GM12878 (cell line): ENCODE measurements around the gene GGT6. TPM values are rescaled to one million over a fixed set of nuclear protein-coding genes. Genes with fewer than 3 reads are reported as not detected.

ENCODE experiments used
- ATAC-seq: fragments of 200-7000 bp; cut with Tn5 transposase; 3 replicates; pipeline ENCODE4 v1.9.1; 2020; ENCODE audit warnings: mild to moderate bottlenecking, moderate library complexity
- BruUV-seq: library from RNA; stranded (reverse); fragments of 400-500 nt; replicated peaks from 2 replicates; lab custom pipeline; 2021; lab: Mats Ljungman, UMichigan
- CTCF ChIA-PET: fragments of 300-600 bp; sonication (Branson Sonifier 250); formaldehyde crosslinking; extraction: SDS; loops from one replicate; lab custom pipeline; 2021; ENCODE audit warnings: inconsistent platforms; lab: Yijun Ruan, JAX
- POLR2A ChIA-PET: fragments of 350-600 bp; formaldehyde crosslinking; extraction: SDS; loops from one replicate; lab custom pipeline; 2021; ENCODE audit warnings: inconsistent platforms; lab: Charles Lee
- RAD21 ChIA-PET: fragments of 300-600 bp; sonication (Branson Sonifier 250); formaldehyde crosslinking; loops from one replicate; lab custom pipeline; 2023; ENCODE audit warnings: antibody characterized with exemption; ENCODE audit not compliant: unreplicated experiment; lab: Charles Lee
- SMC1A ChIA-PET: fragments of 300-600 bp; sonication (Branson Sonifier 250); formaldehyde crosslinking; loops from one replicate; lab custom pipeline; 2023; ENCODE audit not compliant: unreplicated experiment, uncharacterized antibody; lab: Charles Lee
- DNase-seq: peaks from one replicate; pipeline ENCODE4 v3.0.0-alpha.2; 2011; ENCODE audit warnings: low read depth, low spot score
- FAIRE-seq: peaks from 3 replicates; lab custom pipeline; 2011; peaks lifted over from hg19 to GRCh38; lab: Jason Lieb, UNC
- H2AFZ ChIP-seq: 2 replicates; pipeline ENCODE4 v1.6.0; 2011; ENCODE audit warnings: low read depth, low read length, control low read depth; ENCODE audit not compliant: control insufficient read depth
- H3K27ac ChIP-seq: 2 replicates; pipeline ENCODE4 v1.5.1; 2011; ENCODE audit warnings: control low read depth; ENCODE audit not compliant: control insufficient read depth, insufficient read depth
- H3K27me3 ChIP-seq, 2 experiments: replicated peaks in 1 of 2; 2 replicates each; pipeline versions ENCODE4 v1.6.0 to v1.6.1; 2011; ENCODE audit warnings: low read length in 1 of 2; ENCODE audit not compliant: control insufficient read depth in 2 of 2, insufficient read depth in 2 of 2
- H3K36me3 ChIP-seq, 2 experiments: 2 replicates each; pipeline ENCODE4 v1.5.1; 2011; ENCODE audit warnings: low read length in 1 of 2; ENCODE audit not compliant: control insufficient read depth in 2 of 2, insufficient read depth in 2 of 2
- H3K4me1 ChIP-seq: 2 replicates; pipeline ENCODE4 v1.6.1; 2011; ENCODE audit warnings: mild to moderate bottlenecking, low read length, moderate library complexity, mixed read lengths; ENCODE audit not compliant: control insufficient read depth, insufficient read depth
- H3K4me2 ChIP-seq: 2 replicates; pipeline ENCODE4 v1.6.0; 2011; ENCODE audit warnings: control low read depth; ENCODE audit not compliant: control insufficient read depth, insufficient read depth
- H3K4me3 ChIP-seq: fragments of 200-600 bp; sonication (generic); 2 replicates; pipeline ENCODE4 v1.5.1; 2016
- H3K79me2 ChIP-seq: 2 replicates; pipeline ENCODE4 v1.6.0; 2011; ENCODE audit warnings: low read length; ENCODE audit not compliant: control insufficient read depth, insufficient read depth
- H3K9ac ChIP-seq: 2 replicates; pipeline ENCODE4 v1.8.0; 2011; ENCODE audit warnings: low read length, control low read depth, mixed read lengths; ENCODE audit not compliant: control insufficient read depth, insufficient read depth
- H3K9me3 ChIP-seq: replicated peaks from 3 replicates; pipeline ENCODE4 v1.5.1; 2011; ENCODE audit warnings: mild to moderate bottlenecking, low read length; ENCODE audit not compliant: control insufficient read depth, insufficient read depth
- H4K20me1 ChIP-seq: 2 replicates; pipeline ENCODE4 v1.6.0; 2011; ENCODE audit not compliant: control insufficient read depth, insufficient read depth
- CTCF ChIP-seq, 3 experiments: IDR thresholded peaks in 2 of 3; conservative IDR thresholded peaks in 1 of 3; 2 replicates each; pipeline ENCODE4 v1.5.1; 2011; ENCODE audit warnings: low read depth in 3 of 3, low read length in 3 of 3, mild to moderate bottlenecking in 3 of 3, control low read depth in 2 of 3, moderate library complexity in 2 of 3, inconsistent platforms in 1 of 3, mixed read lengths in 1 of 3; ENCODE audit not compliant: control insufficient read depth in 2 of 3, insufficient read depth in 1 of 3; ENCODE audit errors: extremely low read depth in 1 of 3
- ESRRA ChIP-seq: IDR thresholded peaks from 2 replicates; pipeline ENCODE4 v1.6.1; 2012; ENCODE audit warnings: mild to moderate bottlenecking, low read length, improper control_type of control experiment
- HDAC6 ChIP-seq: fragments of 200-600 bp; sonication (generic); IDR thresholded peaks from one replicate; pipeline ENCODE4 v1.8.0; 2017; ENCODE audit warnings: antibody characterized with exemption; ENCODE audit not compliant: unreplicated experiment
- KAT2A ChIP-seq: conservative IDR thresholded peaks from 2 replicates; pipeline ENCODE4 v1.6.1; 2011; ENCODE audit warnings: low read depth, low read length; ENCODE audit not compliant: control insufficient read depth
- KDM1A ChIP-seq: fragments of 200-600 bp; sonication (generic); IDR thresholded peaks from 2 replicates; pipeline ENCODE4 v1.6.1; 2016; ENCODE audit warnings: borderline replicate concordance
- KLF5 ChIP-seq: fragments of 450-650 bp; IDR thresholded peaks from 2 replicates; pipeline ENCODE4 v1.6.1; 2014; ENCODE audit warnings: mild to moderate bottlenecking; ENCODE audit not compliant: partially characterized antibody
- NR2F1 ChIP-seq: fragments of 450-650 bp; conservative IDR thresholded peaks from 2 replicates; pipeline ENCODE4 v1.6.1; 2017; ENCODE audit warnings: mild to moderate bottlenecking
- YBX1 ChIP-seq: fragments of 450-650 bp; IDR thresholded peaks from 2 replicates; pipeline ENCODE4 v1.6.1; 2016; ENCODE audit warnings: antibody characterized with exemption
- ZNF384 ChIP-seq: IDR thresholded peaks from 2 replicates; pipeline ENCODE4 v1.6.1; 2012; ENCODE audit warnings: low read depth, mild to moderate bottlenecking, low read length, improper control_type of control experiment, borderline replicate concordance
- WGBS: methylation state at CpG from one replicate; pipeline ENCODE4 v1.1.6; 2016; ENCODE audit warnings: low lambda C conversion rate; ENCODE audit not compliant: insufficient replicate concordance, insufficient coverage; ENCODE audit errors: missing lambda C conversion rate; 5-methylcytosine and 5-hydroxymethylcytosine counted together
- in situ Hi-C: fragments of 300-500 bp; cut with MboI; formaldehyde crosslinking; loops from 9 replicates; pipeline ENCODE4 v1.14.3; 2018; ENCODE audit warnings: mixed read lengths
- intact Hi-C: fragments of 100-400 bp; cut with micrococcal nuclease; formaldehyde crosslinking; loops from one replicate; pipeline ENCODE4 v1.14.2; 2022; ENCODE audit not compliant: unreplicated experiment
- polyA plus RNA-seq, 11 experiments: library from polyadenylated mRNA; depleted of rRNA in 4 of 11; unstranded in 6 of 11; stranded (reverse) in 5 of 11; fragments of >200 nt; fragmentation: Nextera tagmentation in 4 of 11; fragmentation: Illumina TruSeq in 1 of 11; extraction: Ambion mirVana in 4 of 11; extraction: Trizol in 1 of 11; gene quantifications; 1 replicate in 1 of 11; 2 replicates in 10 of 11; pipeline versions ENCODE4 v1.2.1 to v1.2.3, GENCODE V29; 2011 to 2016; ENCODE audit warnings: inconsistent platforms in 2 of 11, missing spikeins in 2 of 11, low read depth in 1 of 11
- total RNA-seq, 4 experiments: library from RNA; depleted of rRNA in 3 of 4; stranded (reverse); fragments of >200 nt in 3 of 4; fragmentation: Illumina TruSeq in 1 of 4; extraction: Trizol in 1 of 4; gene quantifications; 2 replicates each; pipeline versions ENCODE4 v1.2.1 to v1.2.3, GENCODE V29; 2013 to 2021
- TF ChIP-seq, protein P1 (sequence below): IDR thresholded peaks from 2 replicates; pipeline ENCODE4 v1.6.1; 2011; ENCODE audit warnings: low read depth, mild to moderate bottlenecking, low read length, moderate library complexity, borderline replicate concordance; ENCODE audit errors: extremely low read depth
- TF ChIP-seq, protein P2 (sequence below): IDR thresholded peaks from 2 replicates; pipeline ENCODE4 v1.6.1; 2012; ENCODE audit warnings: low read length, inconsistent platforms

GGT6 gene
- total and polyA plus RNA-seq, 10 of the 15 experiments (the other 5 are each of a cell fraction or from before 2014, with no cell fraction given): 0.01 to 0.26 (median 0.13) TPM; not detected in 5

DNA sequence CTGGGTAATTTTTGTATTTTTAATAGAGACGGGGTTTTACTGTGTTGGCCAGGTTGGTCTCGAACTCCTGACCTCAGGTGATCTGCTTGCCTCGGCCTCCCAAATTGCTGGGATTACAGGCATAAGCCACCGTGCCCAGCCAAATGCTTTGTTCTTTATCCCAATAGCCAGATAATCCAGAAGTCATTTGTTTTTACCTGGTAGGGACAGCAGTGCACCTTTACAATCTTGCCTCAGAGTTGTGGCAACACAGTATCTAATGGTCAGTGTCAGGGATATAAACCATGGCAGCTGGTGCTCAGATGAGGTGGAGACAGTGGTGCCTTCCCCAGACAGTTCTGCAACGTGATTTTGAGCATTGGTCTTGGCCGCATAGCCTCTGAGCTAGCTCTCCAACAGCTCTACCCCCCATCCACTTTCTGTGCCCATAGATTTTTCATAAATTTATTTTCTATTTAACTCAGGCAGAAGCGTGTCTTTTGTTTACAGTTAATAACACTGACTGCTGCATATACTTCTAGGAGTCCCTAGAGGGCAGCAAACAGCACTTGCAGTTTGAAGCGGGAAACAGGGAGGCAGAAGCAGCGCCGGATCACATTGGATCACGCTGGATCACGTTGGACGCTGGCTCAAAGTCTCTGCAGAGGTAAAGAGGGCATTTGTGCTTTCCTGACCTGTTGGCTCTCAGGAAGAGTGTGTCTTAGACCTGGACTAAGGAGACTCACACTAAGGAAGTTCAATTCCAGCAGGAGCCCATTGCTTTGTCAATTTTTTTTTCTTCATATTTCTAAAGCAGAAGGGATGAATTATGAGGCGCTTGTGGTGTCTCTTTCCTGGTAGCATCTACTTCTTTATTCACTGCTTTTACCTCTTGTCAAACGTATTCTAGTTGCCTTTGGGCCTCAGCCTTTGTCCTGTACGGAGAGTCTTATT lies 5.1 kb upstream of the GGT6 start (continued):
- TF ChIP-seq NR2F1: no peak
- no peak for TF ChIP-seq HDAC6
- TF ChIP-seq KLF5: no peak
- TF ChIP-seq KDM1A: no peak
- TF ChIP-seq, all 136 proteins: peak for 10

GRCh38 chr17:4562015-4562969 lies 1.9 kb upstream of the GGT6 start:
- peak overlapping the region; percentile 30 for H2AFZ ChIP-seq
- RAD21 ChIA-PET: interaction anchor here (0.6 to 1.5 kb wide), 6 partner anchors 8 to 648 kb away, joined by 3 to 5 read pairs (median 4); partner anchors contain the start of gene SPAG7
- peak overlapping the region; percentile 72 for H3K4me2 ChIP-seq
- H3K9me3 ChIP-seq: no peaks in the 10 kb centered on the region; the same call in 1 of the 3 replicates
- no peaks in the 10 kb centered on the region for H3K27me3 ChIP-seq
- SMC1A ChIA-PET: interaction anchor here (0.7 to 1.2 kb wide), 5 partner anchors 24 to 651 kb away, joined by 3 to 4 read pairs (median 3); no protein-coding TSS in a partner anchor
- peak overlapping the region; percentile 13; the same call in 1 of the 2 replicates for H3K9ac ChIP-seq
- FAIRE-seq: no peak
- intact Hi-C loops: loop anchor here (10.0 kb wide), 1 partner anchor 137 kb away; no protein-coding TSS in a partner anchor
- 41% methylated on average over 8 of the region's 8 CpGs for WGBS
- H3K4me1 ChIP-seq: peaks cover 34% of the 10 kb centered on the region
- no peaks in the 10 kb centered on the region for H3K36me3 ChIP-seq
- CTCF ChIA-PET: interaction anchor here (0.7 to 2.3 kb wide), 7 partner anchors 12 to 362 kb away, joined by 3 to 11 read pairs (median 3); no protein-coding TSS in a partner anchor
- POLR2A ChIA-PET: no interaction called here
- peak; percentile 8 for ATAC-seq
- peak overlapping the region; percentile 5 for H3K27ac ChIP-seq
- DNase-seq: no peak
- no peaks in the 10 kb centered on the region for H4K20me1 ChIP-seq
- no peak overlapping the region for H3K4me3 ChIP-seq
- in situ Hi-C loops: no loop called here
- no peaks in the 10 kb centered on the region for H3K79me2 ChIP-seq
- no TSS peak for BruUV-seq
- TF ChIP-seq ESRRA (no peak), CTCF (IDR thresholded peaks at IDR 0.05 in 2 of 3, conservative IDR thresholded peaks at IDR 0.05 in 1 of 3; ENCODE audit: control insufficient read depth in 2 of 3, extremely low read depth in 1 of 3, insufficient read depth in 1 of 3, low read depth in 3 of 3, low read length in 3 of 3) (no peak), YBX1 (no peak), KAT2A (no peak), ZNF384 (peak; percentile 50; the same call in 1 of the 2 replicates)
- TF ChIP-seq, protein P1, sequence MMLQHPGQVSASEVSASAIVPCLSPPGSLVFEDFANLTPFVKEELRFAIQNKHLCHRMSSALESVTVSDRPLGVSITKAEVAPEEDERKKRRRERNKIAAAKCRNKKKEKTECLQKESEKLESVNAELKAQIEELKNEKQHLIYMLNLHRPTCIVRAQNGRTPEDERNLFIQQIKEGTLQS: no peak
- TF ChIP-seq, protein P2, sequence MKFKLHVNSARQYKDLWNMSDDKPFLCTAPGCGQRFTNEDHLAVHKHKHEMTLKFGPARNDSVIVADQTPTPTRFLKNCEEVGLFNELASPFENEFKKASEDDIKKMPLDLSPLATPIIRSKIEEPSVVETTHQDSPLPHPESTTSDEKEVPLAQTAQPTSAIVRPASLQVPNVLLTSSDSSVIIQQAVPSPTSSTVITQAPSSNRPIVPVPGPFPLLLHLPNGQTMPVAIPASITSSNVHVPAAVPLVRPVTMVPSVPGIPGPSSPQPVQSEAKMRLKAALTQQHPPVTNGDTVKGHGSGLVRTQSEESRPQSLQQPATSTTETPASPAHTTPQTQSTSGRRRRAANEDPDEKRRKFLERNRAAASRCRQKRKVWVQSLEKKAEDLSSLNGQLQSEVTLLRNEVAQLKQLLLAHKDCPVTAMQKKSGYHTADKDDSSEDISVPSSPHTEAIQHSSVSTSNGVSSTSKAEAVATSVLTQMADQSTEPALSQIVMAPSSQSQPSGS: no peak
